CD4-positive, alpha-beta T cell (primary cell): ENCODE measurements around the gene NRDC. TPM values are rescaled to one million over a fixed set of nuclear protein-coding genes. Genes with fewer than 3 reads are reported as not detected.

Source experiments
- ATAC-seq: fragments of 200-7000 bp; cut with Tn5 transposase; one replicate; pipeline ENCODE4 v1.10.0; 2022; ENCODE audit warnings: mild to moderate bottlenecking; ENCODE audit not compliant: poor library complexity
- CTCF ChIA-PET: fragments of 350-600 bp; sonication (Branson Sonifier 250); formaldehyde crosslinking; loops from one replicate; lab custom pipeline; 2021; ENCODE audit warnings: antibody characterized with exemption, inconsistent platforms; lab: Charles Lee
- POLR2A ChIA-PET: fragments of 350-600 bp; sonication (Branson Sonifier 250); formaldehyde crosslinking; loops from one replicate; lab custom pipeline; 2021; ENCODE audit warnings: antibody characterized with exemption, inconsistent platforms; lab: Charles Lee
- DNase-seq, 14 experiments: peaks; one replicate each; pipeline ENCODE4 v3.0.0-alpha.2; 2013 to 2020; ENCODE audit warnings: mixed read lengths in 2 of 14
- H3K27ac ChIP-seq, 2 donors: one replicate each; pipeline versions ENCODE4 v1.5.1 to v1.7.0; 2013; ENCODE audit warnings: low read length in 2 of 2, low read depth in 1 of 2, mild to moderate bottlenecking in 1 of 2
- H3K27me3 ChIP-seq, 2 experiments: 1 replicate in 1 of 2; 2 replicates in 1 of 2; pipeline versions ENCODE4 v1.6.1 to v1.7.0; 2013; ENCODE audit warnings: low read length in 2 of 2, control low read depth in 1 of 2, mild to moderate bottlenecking in 1 of 2, moderate library complexity in 1 of 2; ENCODE audit not compliant: insufficient read depth in 2 of 2, control insufficient read depth in 1 of 2
- H3K36me3 ChIP-seq: one replicate; pipeline ENCODE4 v1.6.1; 2013; ENCODE audit warnings: low read length, control low read depth; ENCODE audit not compliant: insufficient read depth
- H3K4me1 ChIP-seq: one replicate; pipeline ENCODE4 v1.6.1; 2013; ENCODE audit warnings: low read length, control low read depth; ENCODE audit not compliant: insufficient read depth
- H3K4me3 ChIP-seq: one replicate; pipeline ENCODE4 v1.5.1; 2013; ENCODE audit warnings: mild to moderate bottlenecking, low read length, moderate library complexity
- H3K9me3 ChIP-seq, 2 experiments: 1 replicate in 1 of 2; 2 replicates in 1 of 2; pipeline versions ENCODE4 v1.6.1 to v1.7.0; 2013; ENCODE audit warnings: low read length in 2 of 2, mild to moderate bottlenecking in 2 of 2, control low read depth in 1 of 2, moderate library complexity in 1 of 2; ENCODE audit not compliant: control insufficient read depth in 1 of 2, insufficient read depth in 1 of 2
- H3K27ac Mint-ChIP-seq: one replicate; pipeline ENCODE4 v1.8.0; 2020; ENCODE audit warnings: mixed read lengths
- H3K27me3 Mint-ChIP-seq: one replicate; pipeline ENCODE4 v1.8.0; 2021; ENCODE audit warnings: mixed read lengths
- H3K36me3 Mint-ChIP-seq: one replicate; pipeline ENCODE4 v1.8.0; 2021; ENCODE audit warnings: low read depth, mixed read lengths
- H3K4me1 Mint-ChIP-seq: one replicate; pipeline ENCODE4 v1.8.0; 2021; ENCODE audit warnings: low read depth, mixed read lengths
- H3K4me3 Mint-ChIP-seq: one replicate; pipeline ENCODE4 v1.8.0; 2020; ENCODE audit warnings: mild to moderate bottlenecking, mixed read lengths
- H3K9me3 Mint-ChIP-seq: one replicate; pipeline ENCODE4 v1.8.0; 2020; ENCODE audit warnings: mixed read lengths
- CTCF ChIP-seq: fragments of 200-600 bp; IDR thresholded peaks from one replicate; pipeline ENCODE4 v1.8.0; 2022; ENCODE audit warnings: antibody characterized with exemption, mild to moderate bottlenecking
- intact Hi-C, 2 experiments: fragments of 100-400 bp; cut with DNase I in 1 of 2; cut with micrococcal nuclease in 1 of 2; formaldehyde crosslinking; loops; one replicate each; pipeline versions ENCODE4 v1.15.1 to v1.9.0; 2023 to 2025; cut with DNase I, micrococcal nuclease
- total RNA-seq, 174 experiments: library from RNA in 2 of 174; stranded (reverse) in 2 of 174; gene quantifications; one replicate each; pipeline ENCODE4 v1.2.3 and lab custom pipeline; 2021 to 2026

The NRDC gene
- total RNA-seq, 2 experiments from 2014 or later = 59.0 to 62.4 TPM

- no peak for TF ChIP-seq CTCF
- CTCF ChIA-PET = interaction anchor here (1.0 to 3.2 kb wide), 2 partner anchors 8 to 10 kb away, joined by 3 to 8 read pairs; no protein-coding TSS in a partner anchor
- Histone ChIP-seq H3K9me3 (peaks cover 0 to 5% of the 10 kb centered on the region in 2 experiments), H3K4me1 (no peaks in the 10 kb centered on the region), H3K4me3 (no peak overlapping the region), H3K27ac (no peak overlapping the region), H3K36me3 (peaks cover 4% of the 10 kb centered on the region), H3K27me3 (no peaks in the 10 kb centered on the region)
- Mint-ChIP-seq H3K4me3 (no peak overlapping the region), H3K27ac (no peak overlapping the region), H3K9me3 (no peaks in the 10 kb centered on the region), H3K36me3 (peaks cover 20% of the 10 kb centered on the region), H3K4me1 (peaks cover 7% of the 10 kb centered on the region), H3K27me3 (no peaks in the 10 kb centered on the region)
- DNase-seq (no peak), ATAC-seq (no peak)
- POLR2A ChIA-PET = no interaction called here
- intact Hi-C loops = no loop called here
These were observed 27.9 kb downstream of the NRDC start for GRCh38 chr1:51850420-51851223.

GRCh38 chr1:51847294-51847920 is 31.1 kb downstream of the NRDC start:
- Histone ChIP-seq H3K36me3 (peaks cover 4% of the 10 kb centered on the region), H3K27ac (no peak overlapping the region), H3K4me1 (no peaks in the 10 kb centered on the region), H3K9me3 (peaks cover 0 to 5% of the 10 kb centered on the region in 2 experiments), H3K4me3 (no peak overlapping the region), H3K27me3 (no peaks in the 10 kb centered on the region)
- H3K4me3 Mint-ChIP-seq = no peak overlapping the region
- H3K36me3 Mint-ChIP-seq = peaks cover 6% of the 10 kb centered on the region
- POLR2A ChIA-PET = no interaction called here
- CTCF ChIA-PET = interaction anchor here (3.2 kb wide), 1 partner anchor 11 kb away, joined by 8 read pairs; no protein-coding TSS in a partner anchor
- intact Hi-C loops = no loop called here
- no peak for TF ChIP-seq CTCF
- ATAC-seq = no peak
- no peaks in the 10 kb centered on the region for H3K27me3 Mint-ChIP-seq
- no peaks in the 10 kb centered on the region for H3K9me3 Mint-ChIP-seq
- peaks cover 26% of the 10 kb centered on the region for H3K4me1 Mint-ChIP-seq
- no peak for DNase-seq
- H3K27ac Mint-ChIP-seq = no peak overlapping the region

- ChIA-PET CTCF (interaction anchor here (1.2 kb wide), 1 partner anchor 23 kb away, joined by 3 read pairs; no protein-coding TSS in a partner anchor), POLR2A (no interaction called here)
- Histone ChIP-seq H3K9me3 (peaks cover 0 to 5% of the 10 kb centered on the region in 2 experiments), H3K27ac (no peak overlapping the region), H3K27me3 (no peaks in the 10 kb centered on the region), H3K36me3 (peaks cover 13% of the 10 kb centered on the region), H3K4me3 (no peak overlapping the region), H3K4me1 (peaks cover 3% of the 10 kb centered on the region)
- intact Hi-C loops = no loop called here
- DNase-seq = no peak
- Mint-ChIP-seq H3K4me1 (peaks cover 47% of the 10 kb centered on the region), H3K4me3 (no peak overlapping the region), H3K27me3 (no peaks in the 10 kb centered on the region), H3K9me3 (no peaks in the 10 kb centered on the region), H3K36me3 (peaks cover 27% of the 10 kb centered on the region), H3K27ac (no peak overlapping the region)
- no peak for TF ChIP-seq CTCF
- no peak for ATAC-seq
These were observed 34.6 kb downstream of the NRDC start for GRCh38 chr1:51843948-51844347.
